SK-N-SH treated with all-trans-retinoic acid at 6 μM for 48 hours (cell line): ENCODE data around the gene MICA.

Source experiments
- POU6F1 ChIP-seq: fragments of 250-450 bp; sonication (Bioruptor Pico); IDR thresholded peaks from 2 replicates; pipeline ENCODE4 v1.8.0; 2021; ENCODE audit warnings: low read depth, mild to moderate bottlenecking, moderate library complexity, borderline replicate concordance
- PPARA ChIP-seq: fragments of 250-450 bp; sonication (Bioruptor Pico); IDR thresholded peaks from 2 replicates; pipeline ENCODE4 v1.5.0; 2020; ENCODE audit warnings: mild to moderate bottlenecking, borderline replicate concordance
- TSHZ2 ChIP-seq: fragments of 250-450 bp; sonication (Bioruptor Pico); IDR thresholded peaks from 2 replicates; pipeline ENCODE4 v1.5.0; 2020; ENCODE audit warnings: mild to moderate bottlenecking, moderate library complexity
- ZNF8 ChIP-seq: fragments of 450-650 bp; formaldehyde crosslinking; IDR thresholded peaks from 2 replicates; pipeline ENCODE4 v1.5.0; 2020; ENCODE audit warnings: mild to moderate bottlenecking, moderate library complexity
- TF ChIP-seq, protein P1 (sequence below): fragments of 250-450 bp; sonication (Bioruptor Pico); IDR thresholded peaks from 2 replicates; pipeline ENCODE4 v1.5.1; 2020; ENCODE audit warnings: low read depth, mild to moderate bottlenecking, moderate library complexity

- no peak for TF ChIP-seq PPARA (CRISPR knock-in tag)
- no peak for TF ChIP-seq POU6F1
- TF ChIP-seq ZNF8 (CRISPR knock-in tag), result no peak
- TF ChIP-seq, protein P1, sequence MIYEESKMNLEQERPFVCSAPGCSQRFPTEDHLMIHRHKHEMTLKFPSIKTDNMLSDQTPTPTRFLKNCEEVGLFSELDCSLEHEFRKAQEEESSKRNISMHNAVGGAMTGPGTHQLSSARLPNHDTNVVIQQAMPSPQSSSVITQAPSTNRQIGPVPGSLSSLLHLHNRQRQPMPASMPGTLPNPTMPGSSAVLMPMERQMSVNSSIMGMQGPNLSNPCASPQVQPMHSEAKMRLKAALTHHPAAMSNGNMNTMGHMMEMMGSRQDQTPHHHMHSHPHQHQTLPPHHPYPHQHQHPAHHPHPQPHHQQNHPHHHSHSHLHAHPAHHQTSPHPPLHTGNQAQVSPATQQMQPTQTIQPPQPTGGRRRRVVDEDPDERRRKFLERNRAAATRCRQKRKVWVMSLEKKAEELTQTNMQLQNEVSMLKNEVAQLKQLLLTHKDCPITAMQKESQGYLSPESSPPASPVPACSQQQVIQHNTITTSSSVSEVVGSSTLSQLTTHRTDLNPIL (CRISPR knock-in tag), result no peak
- TF ChIP-seq TSHZ2 (CRISPR knock-in tag), result no peak
These were observed 40.6 kb upstream of the MICA start for GRCh38 chr6:31362751-31363150.
